ACC112 (cell line): ENCODE results near the gene CRYZL1.

Experiments
- H2AFZ ChIP-seq: fragments of 200-600 bp; sonication (generic); one replicate; pipeline ENCODE4 v1.6.0; 2017; ENCODE audit warnings: antibody characterized with exemption, low read length; ENCODE audit not compliant: unreplicated experiment
- H3K27ac ChIP-seq: fragments of 200-600 bp; sonication (generic); 2 replicates; pipeline ENCODE4 v1.5.1; 2014; ENCODE audit warnings: low read depth, mild to moderate bottlenecking, antibody characterized with exemption, low read length, moderate library complexity
- H3K27me3 ChIP-seq: fragments of 200-600 bp; sonication (generic); 2 replicates; pipeline ENCODE4 v1.6.1; 2014; ENCODE audit warnings: mild to moderate bottlenecking, antibody characterized with exemption, low read length, moderate library complexity, mixed read lengths; ENCODE audit not compliant: insufficient read depth
- H3K36me3 ChIP-seq: fragments of 200-600 bp; sonication (generic); 2 replicates; pipeline ENCODE4 v1.6.1; 2016; ENCODE audit warnings: mild to moderate bottlenecking, antibody characterized with exemption, low read length, moderate library complexity, mixed read lengths; ENCODE audit not compliant: insufficient read depth
- H3K4me1 ChIP-seq: fragments of 200-600 bp; sonication (generic); one replicate; pipeline ENCODE4 v1.6.1; 2016; ENCODE audit warnings: low read length, mixed read lengths; ENCODE audit not compliant: insufficient read depth, unreplicated experiment, control insufficient read depth
- H3K4me3 ChIP-seq: fragments of 200-600 bp; sonication (generic); 2 replicates; pipeline ENCODE4 v1.5.1; 2014; ENCODE audit warnings: mild to moderate bottlenecking, low read depth, low read length
- H3K79me2 ChIP-seq: fragments of 200-600 bp; sonication (generic); one replicate; pipeline ENCODE4 v1.6.0; 2016; ENCODE audit warnings: low read length; ENCODE audit not compliant: control insufficient read depth, unreplicated experiment, insufficient read depth

Gene CRYZL1

DNA sequence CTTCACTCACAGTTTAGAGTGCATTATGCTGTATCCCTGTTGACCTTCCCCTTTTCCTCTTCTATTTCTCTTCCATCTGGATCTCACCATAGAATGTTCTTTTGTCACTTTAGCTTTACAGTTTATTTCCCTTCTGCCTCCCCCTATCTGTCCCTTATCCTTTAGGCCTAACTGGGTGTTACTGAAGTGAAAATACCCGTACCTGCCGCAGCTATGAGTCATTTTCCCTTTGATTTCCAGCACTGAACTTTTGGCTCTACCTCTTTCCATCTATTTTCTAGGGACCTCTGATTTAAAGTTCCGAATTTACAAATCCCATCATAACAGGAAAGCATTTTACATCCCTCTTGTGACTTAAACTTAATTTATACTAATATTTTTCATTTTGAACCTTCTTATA is 20.5 kb upstream of the CRYZL1 start:
- Histone ChIP-seq H3K79me2 (peaks cover 79% of the 10 kb centered on the region), H3K27me3 (no peaks in the 10 kb centered on the region), H3K4me3 (no peak overlapping the region), H3K4me1 (peaks cover 18% of the 10 kb centered on the region), H3K36me3 (peaks cover 19% of the 10 kb centered on the region), H2AFZ (no peak overlapping the region), H3K27ac (no peak overlapping the region)

DNA sequence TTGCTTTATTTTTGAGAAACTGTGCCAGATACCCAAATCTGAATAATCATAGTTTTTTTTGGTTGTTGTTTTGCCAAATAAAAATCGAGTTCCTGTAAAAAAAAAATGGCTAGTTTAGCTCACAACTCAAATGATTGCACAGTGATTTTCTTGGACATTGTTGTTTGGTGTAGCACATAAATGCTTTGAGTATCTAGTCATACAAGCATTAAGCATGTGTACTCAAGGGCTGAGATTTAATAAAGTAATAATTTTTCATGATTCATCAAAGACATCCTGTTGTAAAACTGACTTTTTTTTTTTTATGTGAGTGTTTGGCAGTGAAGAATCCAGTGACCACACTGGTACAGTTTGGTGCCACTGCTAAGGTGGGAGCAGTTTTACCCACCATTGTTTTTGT is 19.6 kb upstream of the CRYZL1 start:
- H3K4me3 ChIP-seq = no peak overlapping the region
- peaks cover 77% of the 10 kb centered on the region for H3K79me2 ChIP-seq

GRCh38 chr21:33660406-33660805 is 18.9 kb upstream of the CRYZL1 start:
- Histone ChIP-seq H3K27me3 (no peaks in the 10 kb centered on the region), H3K36me3 (peaks cover 19% of the 10 kb centered on the region), H3K4me3 (no peak overlapping the region), H2AFZ (no peak overlapping the region), H3K4me1 (peaks cover 19% of the 10 kb centered on the region), H3K27ac (no peak overlapping the region), H3K79me2 (peaks cover 74% of the 10 kb centered on the region)

More for the DNA sequence above, 19.6 kb upstream of the CRYZL1 start:
- H3K36me3 ChIP-seq = peaks cover 19% of the 10 kb centered on the region
- peaks cover 19% of the 10 kb centered on the region for H3K4me1 ChIP-seq
- no peak overlapping the region for H3K27ac ChIP-seq
- no peak overlapping the region for H2AFZ ChIP-seq
- H3K27me3 ChIP-seq = no peaks in the 10 kb centered on the region

- H3K4me1 ChIP-seq = peaks cover 27% of the 10 kb centered on the region
- no peak overlapping the region for H2AFZ ChIP-seq
- no peaks in the 10 kb centered on the region for H3K27me3 ChIP-seq
- peaks cover 19% of the 10 kb centered on the region for H3K36me3 ChIP-seq
- peaks cover 77% of the 10 kb centered on the region for H3K79me2 ChIP-seq
- no peak overlapping the region for H3K27ac ChIP-seq
- no peak overlapping the region for H3K4me3 ChIP-seq
Measured at GRCh38 chr21:33659568-33659949, 18.0 kb upstream of the CRYZL1 start.

GRCh38 chr21:33658919-33659567 is 17.5 kb upstream of the CRYZL1 start:
- no peak overlapping the region for H2AFZ ChIP-seq
- no peak overlapping the region for H3K4me3 ChIP-seq
- H3K27ac ChIP-seq = no peak overlapping the region
- no peaks in the 10 kb centered on the region for H3K27me3 ChIP-seq
- peaks cover 19% of the 10 kb centered on the region for H3K36me3 ChIP-seq
- peaks cover 77% of the 10 kb centered on the region for H3K79me2 ChIP-seq
- peaks cover 32% of the 10 kb centered on the region for H3K4me1 ChIP-seq

DNA sequence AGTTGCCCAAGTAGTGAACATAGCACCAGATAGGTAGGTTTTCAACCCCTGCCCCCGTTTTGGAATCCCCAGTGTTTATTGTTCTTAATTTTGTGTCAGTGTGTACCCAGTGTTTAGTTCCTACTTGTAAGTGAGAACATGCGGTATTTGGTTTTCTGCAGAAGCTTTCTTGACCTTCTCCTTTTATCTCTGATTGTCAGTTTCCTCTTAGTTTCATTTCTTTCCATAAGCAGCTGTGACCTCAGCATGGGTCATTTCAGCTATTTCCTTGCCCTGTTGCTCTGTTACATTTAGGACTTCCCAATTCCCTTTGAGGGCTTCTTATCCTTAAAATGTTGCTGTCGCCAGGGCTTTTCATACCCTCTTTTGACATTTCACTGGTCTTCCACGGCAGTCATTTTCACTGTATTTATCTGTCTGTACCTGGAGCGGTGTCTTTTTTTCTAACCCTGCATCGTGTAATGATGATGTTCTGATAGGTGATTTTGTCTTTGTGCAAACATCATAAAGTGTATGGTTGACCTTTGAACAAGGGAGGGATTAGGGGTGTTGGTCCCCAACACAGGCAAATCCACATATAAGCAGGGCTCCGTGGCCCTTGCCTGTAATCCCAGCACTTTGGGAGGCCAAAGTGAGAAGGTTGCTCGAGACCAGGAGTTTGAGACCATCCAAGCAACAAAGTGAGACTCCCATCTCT is 15.7 kb upstream of the CRYZL1 start:
- Histone ChIP-seq H3K27me3 (no peaks in the 10 kb centered on the region), H2AFZ (no peak overlapping the region), H3K4me3 (peak overlapping the region; percentile 45), H3K36me3 (peaks cover 19% of the 10 kb centered on the region), H3K79me2 (peaks cover 84% of the 10 kb centered on the region), H3K27ac (peak overlapping the region; percentile 14; the same call in 1 of the 2 replicates), H3K4me1 (peaks cover 32% of the 10 kb centered on the region)

DNA sequence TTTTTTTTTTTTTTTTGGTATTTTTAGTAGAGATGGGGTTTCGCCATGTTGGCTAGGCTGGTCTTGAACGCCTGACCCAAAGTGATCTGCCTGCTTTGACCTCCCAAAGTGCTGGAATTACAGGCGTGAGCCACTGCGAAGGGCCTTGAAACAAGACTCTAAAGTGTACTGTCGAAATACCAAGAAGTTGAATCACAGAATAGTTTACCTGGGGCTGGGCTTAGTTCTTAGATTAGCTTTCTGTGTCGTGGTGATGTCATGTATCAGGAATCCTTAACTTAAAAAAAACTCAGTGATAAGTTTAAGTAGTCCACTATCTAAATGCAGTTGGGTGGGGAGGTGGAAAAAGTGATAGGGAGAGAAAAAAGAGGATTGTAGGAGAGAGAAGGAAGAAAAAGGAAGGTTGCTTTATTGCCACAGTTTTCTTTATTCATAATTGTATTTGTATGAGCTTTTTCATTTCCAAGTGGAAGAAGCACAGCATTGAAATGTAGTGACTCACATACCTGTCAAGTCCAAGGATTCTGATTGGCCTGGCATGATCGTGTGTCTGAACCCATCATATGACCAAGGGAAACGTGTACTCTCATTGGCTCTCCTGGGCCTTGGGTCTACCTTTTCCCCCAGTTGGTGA is 14.2 kb upstream of the CRYZL1 start:
- Histone ChIP-seq H3K36me3 (peaks cover 12% of the 10 kb centered on the region), H2AFZ (no peak overlapping the region), H3K27ac (peak overlapping the region; percentile 62), H3K27me3 (no peaks in the 10 kb centered on the region), H3K4me3 (no peak overlapping the region), H3K79me2 (peaks cover 84% of the 10 kb centered on the region), H3K4me1 (peaks cover 35% of the 10 kb centered on the region)

- Histone ChIP-seq H3K79me2 (peaks cover 88% of the 10 kb centered on the region), H3K27me3 (no peaks in the 10 kb centered on the region), H3K4me3 (no peak overlapping the region), H2AFZ (no peak overlapping the region), H3K4me1 (peaks cover 35% of the 10 kb centered on the region), H3K36me3 (0 out of 2 replicates have a peak, but pooled peaks cover 5% of the 10 kb centered on the region), H3K27ac (peak overlapping the region; percentile 62)
Measured at GRCh38 chr21:33654412-33654811, 12.9 kb upstream of the CRYZL1 start.

GRCh38 chr21:33651965-33652680 is 10.6 kb upstream of the CRYZL1 start:
- Histone ChIP-seq H3K27ac (no peak overlapping the region), H3K36me3 (no peaks in the 10 kb centered on the region), H2AFZ (no peak overlapping the region), H3K27me3 (no peaks in the 10 kb centered on the region), H3K79me2 (peaks cover 90% of the 10 kb centered on the region), H3K4me3 (no peak overlapping the region), H3K4me1 (peaks cover 30% of the 10 kb centered on the region)

DNA sequence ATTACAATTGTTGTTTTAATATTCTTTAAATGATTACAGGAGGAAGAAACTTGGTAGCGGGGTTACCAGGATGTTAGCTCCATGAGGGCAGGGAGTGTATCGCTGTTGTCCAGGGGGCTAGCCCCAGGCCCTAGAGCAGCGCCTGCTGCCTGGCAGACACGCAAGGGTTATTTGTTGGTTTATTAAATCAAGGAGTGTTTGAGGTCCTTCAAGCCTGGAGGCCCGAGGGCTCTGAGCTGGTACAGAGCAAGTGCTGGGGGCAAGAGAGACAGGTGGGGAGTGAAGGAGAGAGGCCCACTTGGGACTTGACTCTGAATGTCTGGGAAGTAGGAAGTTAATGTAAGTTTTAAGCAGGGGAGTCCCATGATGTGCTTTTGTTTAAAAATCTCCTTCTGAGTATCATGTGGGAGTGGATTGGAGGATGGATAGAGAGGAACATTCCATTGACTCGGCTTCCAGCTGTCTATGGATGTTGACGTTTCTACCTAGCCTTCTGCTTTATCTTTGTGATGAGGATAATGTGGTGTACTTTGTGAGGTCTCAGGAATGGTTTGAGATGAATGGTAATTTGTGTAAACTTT is 9.5 kb upstream of the CRYZL1 start:
- Histone ChIP-seq H3K27me3 (no peaks in the 10 kb centered on the region), H3K36me3 (no peaks in the 10 kb centered on the region), H3K4me3 (no peak overlapping the region), H3K79me2 (peaks cover 90% of the 10 kb centered on the region), H3K27ac (no peak overlapping the region), H3K4me1 (peaks cover 23% of the 10 kb centered on the region), H2AFZ (no peak overlapping the region)
